Calu3 (cell line): ENCODE results near the gene NUDT17. TPM values are rescaled to one million over a fixed set of nuclear protein-coding genes. Genes with fewer than 3 reads are reported as not detected.

Experiments used
- BruUV-seq: library from RNA; stranded (reverse); fragments of 400-500 nt; replicated peaks from 2 replicates; lab custom pipeline; 2021; lab: Mats Ljungman, UMichigan
- CTCF ChIA-PET: fragments of 300-600 bp; sonication (Branson Sonifier 250); formaldehyde crosslinking; loops from one replicate; lab custom pipeline; 2022; ENCODE audit warnings: antibody characterized with exemption; lab: Charles Lee
- DNase-seq: peaks from one replicate; pipeline ENCODE4 v3.0.0; 2022
- H3K27ac Mint-ChIP-seq: one replicate; pipeline ENCODE4 v1.8.0; 2022; ENCODE audit warnings: mixed read lengths; ENCODE audit not compliant: unreplicated experiment
- H3K27me3 Mint-ChIP-seq: one replicate; pipeline ENCODE4 v1.8.0; 2022; ENCODE audit warnings: mixed read lengths; ENCODE audit not compliant: unreplicated experiment
- H3K36me3 Mint-ChIP-seq: one replicate; pipeline ENCODE4 v1.8.0; 2022; ENCODE audit warnings: mild to moderate bottlenecking, moderate library complexity, mixed read lengths; ENCODE audit not compliant: insufficient read depth, unreplicated experiment
- H3K4me1 Mint-ChIP-seq: one replicate; pipeline ENCODE4 v1.8.0; 2022; ENCODE audit warnings: mild to moderate bottlenecking, low read depth, mixed read lengths; ENCODE audit not compliant: unreplicated experiment
- H3K4me3 Mint-ChIP-seq: one replicate; pipeline ENCODE4 v1.8.0; 2022; ENCODE audit warnings: mild to moderate bottlenecking, low read depth, moderate library complexity, mixed read lengths; ENCODE audit not compliant: unreplicated experiment
- H3K9me3 Mint-ChIP-seq: one replicate; pipeline ENCODE4 v1.8.0; 2022; ENCODE audit warnings: low read depth, mixed read lengths; ENCODE audit not compliant: unreplicated experiment
- CTCF ChIP-seq: fragments of 200-600 bp; IDR thresholded peaks from one replicate; pipeline ENCODE4 v1.8.0; 2022; ENCODE audit warnings: antibody characterized with exemption; ENCODE audit not compliant: unreplicated experiment
- intact Hi-C: fragments of 100-400 bp; cut with micrococcal nuclease; formaldehyde crosslinking; loops from one replicate; pipeline ENCODE4 v1.10.0; 2022; ENCODE audit not compliant: unreplicated experiment
- total RNA-seq: library from RNA; stranded (reverse); gene quantifications from 2 replicates; pipeline ENCODE4 v1.2.3, GENCODE V29; 2022

Gene NUDT17
- total RNA-seq, 1 experiment from 2014 or later: 2.8 TPM

- no TSS peak for BruUV-seq
- DNase-seq: no peak
- CTCF ChIA-PET: interaction anchor here (1.5 to 3.1 kb wide), 3 partner anchors 9 to 35 kb away, joined by 3 to 51 read pairs (median 6); partner anchors contain the start of gene NUDT17
- Mint-ChIP-seq H3K27me3 (no peaks in the 10 kb centered on the region), H3K36me3 (peaks cover 28% of the 10 kb centered on the region), H3K9me3 (no peaks in the 10 kb centered on the region), H3K27ac (no peak overlapping the region), H3K4me3 (no peak overlapping the region), H3K4me1 (peaks cover 9% of the 10 kb centered on the region)
- intact Hi-C loops: no loop called here
- TF ChIP-seq CTCF: no peak
Observed at GRCh38 chr1:145857170-145857569, 11.7 kb downstream of the NUDT17 start.

GRCh38 chr1:145858238-145858900 is 12.9 kb downstream of the NUDT17 start:
- H3K4me3 Mint-ChIP-seq: peak overlapping the region; percentile 98
- TF ChIP-seq CTCF: no peak
- DNase-seq: peak; percentile 61
- peak overlapping the region; percentile 84 for H3K27ac Mint-ChIP-seq
- peaks cover 24% of the 10 kb centered on the region for H3K36me3 Mint-ChIP-seq
- CTCF ChIA-PET: interaction anchor here (0.5 to 3.1 kb wide), 18 partner anchors 10 to 447 kb away, joined by 3 to 77 read pairs (median 6); partner anchors contain the start of genes ANKRD35, LIX1L, NUDT17 and PEX11B
- H3K27me3 Mint-ChIP-seq: peaks cover 4% of the 10 kb centered on the region
- peaks cover 9% of the 10 kb centered on the region for H3K4me1 Mint-ChIP-seq
- no peaks in the 10 kb centered on the region for H3K9me3 Mint-ChIP-seq
- no TSS peak for BruUV-seq
- intact Hi-C loops: loop anchor here (2.0 kb wide), 1 partner anchor 28 kb away; no protein-coding TSS in a partner anchor

GRCh38 chr1:145858901-145859490 is 13.6 kb downstream of the NUDT17 start, which contains the start of gene PIAS3:
TSS of gene PIAS3 (minus strand) at chr1:145859081. CDS start at chr1:145858990, 91 bp downstream.
- no peak for TF ChIP-seq CTCF
- H3K36me3 Mint-ChIP-seq: peaks cover 24% of the 10 kb centered on the region
- TSS peak; percentile 72 for BruUV-seq
- H3K4me1 Mint-ChIP-seq: peaks cover 9% of the 10 kb centered on the region
- H3K4me3 Mint-ChIP-seq: peak within 1 kb of the TSS; percentile 98
- peak; percentile 98 for DNase-seq
- intact Hi-C loops: loop anchor here (2.0 kb wide), 1 partner anchor 28 kb away; no protein-coding TSS in a partner anchor
- peak within 1 kb of the TSS; percentile 84 for H3K27ac Mint-ChIP-seq
- CTCF ChIA-PET: interaction anchor here (0.5 to 3.1 kb wide), 20 partner anchors 9 to 448 kb away, joined by 3 to 77 read pairs (median 5); partner anchors contain the start of genes ANKRD34A, ANKRD35, LIX1L and NUDT17
- no peaks in the 10 kb centered on the region for H3K9me3 Mint-ChIP-seq
- H3K27me3 Mint-ChIP-seq: peaks cover 11% of the 10 kb centered on the region

GRCh38 chr1:145859491-145860023 is 14.1 kb downstream of the NUDT17 start:
- CTCF ChIA-PET: interaction anchor here (0.7 to 3.1 kb wide), 15 partner anchors 8 to 173 kb away, joined by 3 to 77 read pairs (median 6); partner anchors contain the start of genes ANKRD34A, LIX1L, NUDT17 and PEX11B
- H3K4me1 Mint-ChIP-seq: peaks cover 9% of the 10 kb centered on the region

More at GRCh38 chr1:145859491-145860023, 14.1 kb downstream of the NUDT17 start:
- Mint-ChIP-seq H3K27ac (peak overlapping the region; percentile 84), H3K9me3 (no peaks in the 10 kb centered on the region), H3K4me3 (peak overlapping the region; percentile 98), H3K36me3 (peaks cover 24% of the 10 kb centered on the region), H3K27me3 (peaks cover 15% of the 10 kb centered on the region)
- BruUV-seq: no TSS peak
- DNase-seq: peak; percentile 95
- intact Hi-C loops: loop anchor here (2.0 kb wide), 1 partner anchor 27 kb away; no protein-coding TSS in a partner anchor
- TF ChIP-seq CTCF: no peak
